Right kidney (tissue), 1 donor: ENCODE data around the gene ZNF80.

Source experiments
- DNase-seq: peaks from one replicate; pipeline ENCODE4 v3.0.0-alpha.2; 2016

The ZNF80 gene

GRCh38 chr3:114218578-114219185 is 18.7 kb downstream of the ZNF80 start:
- DNase-seq: no peak

- no peak for DNase-seq
Observed at GRCh38 chr3:114218006-114218405, 19.4 kb downstream of the ZNF80 start.

GRCh38 chr3:114217266-114217665 is 20.1 kb downstream of the ZNF80 start:
- DNase-seq: no peak

GRCh38 chr3:114216186-114216970 is 21.0 kb downstream of the ZNF80 start:
- DNase-seq: no peak

GRCh38 chr3:114214542-114215341 is 22.6 kb downstream of the ZNF80 start:
- DNase-seq: no peak

- DNase-seq: peak; percentile 39
Observed at GRCh38 chr3:114213627-114214541, 23.5 kb downstream of the ZNF80 start.

GRCh38 chr3:114213292-114213626 is 24.1 kb downstream of the ZNF80 start:
- DNase-seq: no peak

- no peak for DNase-seq
Observed at GRCh38 chr3:114212646-114213045, 24.7 kb downstream of the ZNF80 start.

- no peak for DNase-seq
Observed at GRCh38 chr3:114207768-114208167, 29.6 kb downstream of the ZNF80 start.

- no peak for DNase-seq
Observed at GRCh38 chr3:114206342-114206741, 31.0 kb downstream of the ZNF80 start.

GRCh38 chr3:114205541-114205940 is 31.8 kb downstream of the ZNF80 start:
- no peak for DNase-seq

- DNase-seq: no peak
Observed at GRCh38 chr3:114194750-114195149, 42.6 kb downstream of the ZNF80 start.

GRCh38 chr3:114192136-114192535 is 45.2 kb downstream of the ZNF80 start:
- DNase-seq: no peak

GRCh38 chr3:114186501-114186900 is 50.9 kb downstream of the ZNF80 start:
- no peak for DNase-seq
